OCI-LY7 (cell line): ENCODE data around the gene UBALD1. TPM values are rescaled to one million over a fixed set of nuclear protein-coding genes. Genes with fewer than 3 reads are reported as not detected.

Experiments used
- BruUV-seq: library from RNA; stranded (reverse); fragments of 400-500 nt; replicated peaks from 2 replicates; lab custom pipeline; 2021; lab: Mats Ljungman, UMichigan
- CTCF ChIA-PET: fragments of 300-600 bp; sonication (Branson Sonifier 250); formaldehyde crosslinking; loops from one replicate; lab custom pipeline; 2022; ENCODE audit warnings: antibody characterized with exemption; ENCODE audit not compliant: unreplicated experiment; lab: Charles Lee
- POLR2A ChIA-PET: fragments of 300-600 bp; sonication (Branson Sonifier 250); formaldehyde crosslinking; loops from one replicate; lab custom pipeline; 2022; ENCODE audit warnings: antibody characterized with exemption; lab: Charles Lee
- DNase-seq: peaks from one replicate; pipeline ENCODE4 v3.0.0-alpha.2; 2015; ENCODE audit warnings: low spot score
- H2AFZ ChIP-seq: fragments of 200-600 bp; sonication (generic), shearing (Covaris generic); 2 replicates; pipeline ENCODE4 v1.6.1; 2014; ENCODE audit warnings: mild to moderate bottlenecking, antibody characterized with exemption, low read length, moderate library complexity
- H3K27ac ChIP-seq: fragments of 200-600 bp; sonication (generic); 2 replicates; pipeline ENCODE4 v1.5.1; 2014; ENCODE audit warnings: mixed run types, low read depth, mild to moderate bottlenecking, moderate library complexity, low read length, inconsistent platforms; ENCODE audit not compliant: poor library complexity, severe bottlenecking
- H3K36me3 ChIP-seq: fragments of 200-600 bp; sonication (generic); 2 replicates; pipeline ENCODE4 v1.6.1; 2014; ENCODE audit warnings: mild to moderate bottlenecking, antibody characterized with exemption, low read length, moderate library complexity, mixed read lengths; ENCODE audit not compliant: insufficient read depth
- H3K4me1 ChIP-seq: fragments of 200-600 bp; sonication (generic); 2 replicates; pipeline ENCODE4 v1.5.1; 2014; ENCODE audit warnings: mild to moderate bottlenecking, low read length; ENCODE audit not compliant: insufficient read depth, poor library complexity, severe bottlenecking
- H3K4me2 ChIP-seq: fragments of 200-600 bp; sonication (generic); 2 replicates; pipeline ENCODE4 v1.6.1; 2014; ENCODE audit warnings: mild to moderate bottlenecking, low read length
- H3K4me3 ChIP-seq: fragments of 200-600 bp; sonication (generic); 2 replicates; pipeline ENCODE4 v1.5.1; 2014; ENCODE audit warnings: mild to moderate bottlenecking, low read depth, low read length; ENCODE audit not compliant: poor library complexity, severe bottlenecking
- H3K79me2 ChIP-seq: fragments of 200-600 bp; sonication (generic); 2 replicates; pipeline ENCODE4 v1.6.1; 2016; ENCODE audit warnings: low read depth, mild to moderate bottlenecking, low read length, moderate library complexity, mixed read lengths; ENCODE audit not compliant: insufficient read depth
- H3K9me2 ChIP-seq: fragments of 200-600 bp; sonication (generic); 2 replicates; pipeline ENCODE4 v1.6.1; 2016; ENCODE audit warnings: mild to moderate bottlenecking, low read length, mixed read lengths; ENCODE audit not compliant: insufficient read depth
- H3K9me3 ChIP-seq: fragments of 200-600 bp; sonication (generic); 2 replicates; pipeline ENCODE4 v1.6.1; 2014; ENCODE audit warnings: mild to moderate bottlenecking, mixed run types, low read length, mixed read lengths
- H4K20me1 ChIP-seq: fragments of 200-600 bp; sonication (generic); 2 replicates; pipeline ENCODE4 v1.6.1; 2014; ENCODE audit warnings: mild to moderate bottlenecking, antibody characterized with exemption, low read length, moderate library complexity, mixed read lengths; ENCODE audit not compliant: insufficient read depth
- CTCF ChIP-seq: fragments of 200-600 bp; sonication (generic); conservative IDR thresholded peaks from 2 replicates; pipeline ENCODE4 v1.5.1; 2014; ENCODE audit warnings: mild to moderate bottlenecking, antibody characterized with exemption, low read length, moderate library complexity, mixed read lengths
- EZH2phosphoT487 ChIP-seq: fragments of 200-600 bp; sonication (generic); IDR thresholded peaks from 2 replicates; pipeline ENCODE4 v1.6.1; 2018; ENCODE audit warnings: low read depth, borderline replicate concordance, mild to moderate bottlenecking, mixed run types, antibody characterized with exemption, low read length, moderate library complexity, mixed read lengths
- intact Hi-C: fragments of 100-400 bp; cut with micrococcal nuclease; formaldehyde crosslinking; loops from one replicate; pipeline ENCODE4 v1.10.0; 2022; ENCODE audit not compliant: unreplicated experiment
- total RNA-seq, 2 experiments: library from RNA; depleted of rRNA in 1 of 2; stranded (reverse); fragments of >200 nt in 1 of 2; shearing (Covaris generic) in 1 of 2; gene quantifications; 2 replicates each; pipeline ENCODE4 v1.2.3, GENCODE V29; 2014 to 2022

Gene UBALD1
- total RNA-seq, 2 experiments from 2014 or later, result 11.1 to 34.1 TPM

GRCh38 chr16:4623593-4623992 lies 8.9 kb upstream of the UBALD1 start:
- H3K4me2 ChIP-seq, result peak overlapping the region; percentile 93; the same call in 1 of the 2 replicates
- H3K9me2 ChIP-seq, result no peaks in the 10 kb centered on the region
- no peak for TF ChIP-seq CTCF
- no peak for TF ChIP-seq EZH2phosphoT487
- H3K9me3 ChIP-seq, result no peaks in the 10 kb centered on the region
- peak overlapping the region; percentile 72; the same call in 1 of the 2 replicates for H2AFZ ChIP-seq
- H3K36me3 ChIP-seq, result peaks cover 6% of the 10 kb centered on the region
- H4K20me1 ChIP-seq, result no peaks in the 10 kb centered on the region
- intact Hi-C loops, result loop anchor here (5.0 kb wide), 1 partner anchor 316 kb away; no protein-coding TSS in a partner anchor
- DNase-seq, result no peak
- H3K79me2 ChIP-seq, result peaks cover 23% of the 10 kb centered on the region; the same call in 1 of the 2 replicates
- BruUV-seq, result no TSS peak
- no peak overlapping the region for H3K4me3 ChIP-seq
- no peak overlapping the region for H3K27ac ChIP-seq
- ChIA-PET CTCF (interaction anchor here (0.8 to 1.0 kb wide), 2 partner anchors 27 to 94 kb away, joined by 3 read pairs; no protein-coding TSS in a partner anchor), POLR2A (interaction anchor here (1.0 kb wide), 1 partner anchor 12 kb away, joined by 4 read pairs; no protein-coding TSS in a partner anchor)
- peaks cover 25% of the 10 kb centered on the region for H3K4me1 ChIP-seq

- TF ChIP-seq EZH2phosphoT487 (no peak), CTCF (no peak)
- ChIA-PET CTCF (no interaction called here), POLR2A (no interaction called here)
- Histone ChIP-seq H2AFZ (no peak overlapping the region), H3K27ac (no peak overlapping the region), H3K4me3 (no peak overlapping the region), H3K9me3 (no peaks in the 10 kb centered on the region), H3K36me3 (no peaks in the 10 kb centered on the region), H3K4me1 (peaks cover 37% of the 10 kb centered on the region), H3K9me2 (no peaks in the 10 kb centered on the region), H3K4me2 (peak overlapping the region; percentile 35), H4K20me1 (no peaks in the 10 kb centered on the region), H3K79me2 (no peaks in the 10 kb centered on the region; the same call in 1 of the 2 replicates)
- intact Hi-C loops, result loop anchor here (10.0 kb wide), 2 partner anchors 146 to 204 kb away; partner anchors contain the start of genes CORO7 and ZNF500
- no TSS peak for BruUV-seq
- no peak for DNase-seq
Observed at GRCh38 chr16:4618645-4619418, 4.1 kb upstream of the UBALD1 start.

- ChIA-PET CTCF (no interaction called here), POLR2A (interaction anchor here (0.6 kb wide), 1 partner anchor 139 kb away, joined by 4 read pairs; no protein-coding TSS in a partner anchor)
- peaks cover 6% of the 10 kb centered on the region; the same call in 1 of the 2 replicates for H3K79me2 ChIP-seq
- H3K9me3 ChIP-seq, result no peaks in the 10 kb centered on the region
- no peaks in the 10 kb centered on the region for H3K36me3 ChIP-seq
- TF ChIP-seq EZH2phosphoT487 (no peak), CTCF (no peak)
- H3K9me2 ChIP-seq, result no peaks in the 10 kb centered on the region
- H2AFZ ChIP-seq, result no peak overlapping the region
- no TSS peak for BruUV-seq
- DNase-seq, result no peak
- peak overlapping the region; percentile 88; the same call in 1 of the 2 replicates for H3K4me2 ChIP-seq
- no peaks in the 10 kb centered on the region for H4K20me1 ChIP-seq
- peaks cover 41% of the 10 kb centered on the region for H3K4me1 ChIP-seq
- peak overlapping the region; percentile 97 for H3K27ac ChIP-seq
- intact Hi-C loops, result loop anchor here (10.0 kb wide), 2 partner anchors 147 to 203 kb away; partner anchors contain the start of genes CORO7 and ZNF500
- H3K4me3 ChIP-seq, result no peak overlapping the region
Observed at GRCh38 chr16:4617880-4618279, 3.2 kb upstream of the UBALD1 start.
